Right lobe of liver (tissue), 4 donors: ENCODE data around the gene TMEM129.

Experiments
- CTCF ChIP-seq, 4 donors: fragments of 200-600 bp in 3 of 4; fragments of 450-650 bp in 1 of 4; IDR thresholded peaks; one replicate each; pipeline versions ENCODE4 v1.5.1 to v1.8.0; 2016 to 2022; ENCODE audit warnings: antibody characterized with exemption in 4 of 4, mild to moderate bottlenecking in 2 of 4
- POLR2A ChIP-seq: fragments of 450-650 bp; IDR thresholded peaks from one replicate; pipeline ENCODE4 v1.6.1; 2017; ENCODE audit warnings: antibody characterized with exemption, mild to moderate bottlenecking
- donor health status: DM: no; HTN: no; CAD: no.
- donor health status: DM: no; HTN: no; CAD: no.
- donor health status: DM: no; HTN: yes; CAD: no.

GRCh38 chr4:1708581-1708980, 12.5 kb downstream of the TMEM129 start:
- TF ChIP-seq CTCF (IDR thresholded peaks at IDR 0.05) (no peak), POLR2A (no peak)
